Caco-2 (cell line): ENCODE data around the gene RGS19. TPM values are rescaled to one million over a fixed set of nuclear protein-coding genes. Genes with fewer than 3 reads are reported as not detected.

Experiments
- BruUV-seq: library from RNA; stranded (reverse); fragments of 400-500 nt; replicated peaks from 2 replicates; lab custom pipeline; 2021; lab: Mats Ljungman, UMichigan
- CTCF ChIA-PET: fragments of 300-600 bp; sonication (Branson Sonifier 250); formaldehyde crosslinking; loops from one replicate; lab custom pipeline; 2022; ENCODE audit warnings: antibody characterized with exemption; lab: Charles Lee
- POLR2A ChIA-PET: fragments of 300-600 bp; sonication (Branson Sonifier 250); formaldehyde crosslinking; loops from one replicate; lab custom pipeline; 2022; ENCODE audit warnings: antibody characterized with exemption; lab: Charles Lee
- DNase-seq, 2 experiments: peaks; one replicate each; pipeline versions ENCODE4 v3.0.0 to v3.0.0-alpha.2; 2020 to 2022
- H3K27me3 ChIP-seq: replicated peaks from 2 replicates; pipeline ENCODE4 v1.6.0; 2011; ENCODE audit warnings: low read length; ENCODE audit not compliant: control insufficient read depth, insufficient read depth
- H3K36me3 ChIP-seq: 2 replicates; pipeline ENCODE4 v1.5.1; 2011; ENCODE audit warnings: low read length; ENCODE audit not compliant: control insufficient read depth, insufficient read depth
- H3K4me1 ChIP-seq: fragments of 250-450 bp; sonication (Bioruptor Pico); 2 replicates; pipeline ENCODE4 v1.5.1; 2020; ENCODE audit warnings: mild to moderate bottlenecking
- H3K4me3 ChIP-seq: 2 replicates; pipeline ENCODE4 v1.5.1; 2011; ENCODE audit warnings: low read depth, mild to moderate bottlenecking, control low read depth, low read length
- H3K9me3 ChIP-seq: fragments of 250-450 bp; sonication (Bioruptor Pico); 2 replicates; pipeline ENCODE4 v1.5.1; 2020; ENCODE audit warnings: mild to moderate bottlenecking, moderate library complexity
- H3K27ac Mint-ChIP-seq: one replicate; pipeline ENCODE4 v1.8.0; 2022; ENCODE audit warnings: mixed read lengths; ENCODE audit not compliant: unreplicated experiment
- H3K27me3 Mint-ChIP-seq: one replicate; pipeline ENCODE4 v1.8.0; 2022; ENCODE audit warnings: mixed read lengths; ENCODE audit not compliant: insufficient read depth, unreplicated experiment
- H3K36me3 Mint-ChIP-seq: one replicate; pipeline ENCODE4 v1.8.0; 2022; ENCODE audit warnings: mild to moderate bottlenecking, mixed read lengths; ENCODE audit not compliant: insufficient read depth, unreplicated experiment
- H3K4me1 Mint-ChIP-seq: one replicate; pipeline ENCODE4 v1.8.0; 2022; ENCODE audit warnings: low read depth, mixed read lengths; ENCODE audit not compliant: unreplicated experiment
- H3K4me3 Mint-ChIP-seq: one replicate; pipeline ENCODE4 v1.8.0; 2022; ENCODE audit warnings: mild to moderate bottlenecking, moderate library complexity, mixed read lengths; ENCODE audit not compliant: unreplicated experiment
- H3K9me3 Mint-ChIP-seq: one replicate; pipeline ENCODE4 v1.8.0; 2022; ENCODE audit warnings: mixed read lengths; ENCODE audit not compliant: unreplicated experiment
- intact Hi-C: fragments of 100-400 bp; cut with micrococcal nuclease; formaldehyde crosslinking; loops from one replicate; pipeline ENCODE4 v1.10.0; 2022; ENCODE audit not compliant: unreplicated experiment
- total RNA-seq: library from RNA; stranded (reverse); gene quantifications from 2 replicates; pipeline ENCODE4 v1.2.3, GENCODE V29; 2022
- TF ChIP-seq, protein P1 (sequence below), 2 experiments: fragments of 200-600 bp in 1 of 2; IDR thresholded peaks; 1 replicate in 1 of 2; 2 replicates in 1 of 2; pipeline versions ENCODE4 v1.5.1 to v1.8.0; 2011 to 2022; ENCODE audit warnings: antibody characterized with exemption in 1 of 2, control low read depth in 1 of 2, inconsistent platforms in 1 of 2, low read depth in 1 of 2, low read length in 1 of 2, mild to moderate bottlenecking in 1 of 2, moderate library complexity in 1 of 2; ENCODE audit not compliant: insufficient read depth in 1 of 2, severe bottlenecking in 1 of 2, unreplicated experiment in 1 of 2

RGS19 gene
- total RNA-seq, 1 experiment from 2014 or later: 29.3 TPM

GRCh38 chr20:64035066-64035932 lies 44.0 kb downstream of the RGS19 start:
- no TSS peak for BruUV-seq
- Histone ChIP-seq H3K4me3 (no peak overlapping the region), H3K36me3 (peaks cover 6% of the 10 kb centered on the region; the same call in 1 of the 2 replicates), H3K4me1 (peaks cover 34% of the 10 kb centered on the region), H3K9me3 (no peaks in the 10 kb centered on the region), H3K27me3 (no peaks in the 10 kb centered on the region)
- CTCF ChIA-PET: interaction anchor here (1.3 to 6.2 kb wide), 2 partner anchors 11 to 25 kb away, joined by 4 to 101 read pairs; partner anchors contain the start of gene TCEA2
- peaks cover 88% of the 10 kb centered on the region for H3K36me3 Mint-ChIP-seq
- POLR2A ChIA-PET: no interaction called here
- H3K4me1 Mint-ChIP-seq: peaks cover 10% of the 10 kb centered on the region
- TF ChIP-seq, protein P1, sequence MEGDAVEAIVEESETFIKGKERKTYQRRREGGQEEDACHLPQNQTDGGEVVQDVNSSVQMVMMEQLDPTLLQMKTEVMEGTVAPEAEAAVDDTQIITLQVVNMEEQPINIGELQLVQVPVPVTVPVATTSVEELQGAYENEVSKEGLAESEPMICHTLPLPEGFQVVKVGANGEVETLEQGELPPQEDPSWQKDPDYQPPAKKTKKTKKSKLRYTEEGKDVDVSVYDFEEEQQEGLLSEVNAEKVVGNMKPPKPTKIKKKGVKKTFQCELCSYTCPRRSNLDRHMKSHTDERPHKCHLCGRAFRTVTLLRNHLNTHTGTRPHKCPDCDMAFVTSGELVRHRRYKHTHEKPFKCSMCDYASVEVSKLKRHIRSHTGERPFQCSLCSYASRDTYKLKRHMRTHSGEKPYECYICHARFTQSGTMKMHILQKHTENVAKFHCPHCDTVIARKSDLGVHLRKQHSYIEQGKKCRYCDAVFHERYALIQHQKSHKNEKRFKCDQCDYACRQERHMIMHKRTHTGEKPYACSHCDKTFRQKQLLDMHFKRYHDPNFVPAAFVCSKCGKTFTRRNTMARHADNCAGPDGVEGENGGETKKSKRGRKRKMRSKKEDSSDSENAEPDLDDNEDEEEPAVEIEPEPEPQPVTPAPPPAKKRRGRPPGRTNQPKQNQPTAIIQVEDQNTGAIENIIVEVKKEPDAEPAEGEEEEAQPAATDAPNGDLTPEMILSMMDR (IDR thresholded peaks at IDR 0.05; ENCODE audit: insufficient read depth in 1 of 2, low read depth in 1 of 2, low read length in 1 of 2, severe bottlenecking in 1 of 2, unreplicated experiment in 1 of 2): no peak
- H3K9me3 Mint-ChIP-seq: no peaks in the 10 kb centered on the region
- H3K27ac Mint-ChIP-seq: no peak overlapping the region
- H3K27me3 Mint-ChIP-seq: peaks cover 3% of the 10 kb centered on the region
- intact Hi-C loops: no loop called here
- no peak overlapping the region for H3K4me3 Mint-ChIP-seq
- no peak for DNase-seq

- no peak overlapping the region for H3K4me3 ChIP-seq
- Mint-ChIP-seq H3K36me3 (peaks cover 100% of the 10 kb centered on the region), H3K27me3 (no peaks in the 10 kb centered on the region)
Measured at GRCh38 chr20:64033981-64034493, 45.3 kb downstream of the RGS19 start.

More at GRCh38 chr20:64033981-64034493, 45.3 kb downstream of the RGS19 start:
- Mint-ChIP-seq H3K27ac (no peak overlapping the region), H3K4me1 (peaks cover 12% of the 10 kb centered on the region), H3K4me3 (no peak overlapping the region), H3K9me3 (no peaks in the 10 kb centered on the region)
- ChIA-PET POLR2A (no interaction called here), CTCF (interaction anchor here (1.3 kb wide), 1 partner anchor 10 kb away, joined by 5 read pairs; no protein-coding TSS in a partner anchor)
- Histone ChIP-seq H3K36me3 (peaks cover 13% of the 10 kb centered on the region), H3K27me3 (no peaks in the 10 kb centered on the region), H3K9me3 (no peaks in the 10 kb centered on the region), H3K4me1 (peaks cover 35% of the 10 kb centered on the region)
- no TSS peak for BruUV-seq
- TF ChIP-seq, protein P1 (IDR thresholded peaks at IDR 0.05; ENCODE audit: insufficient read depth in 1 of 2, low read depth in 1 of 2, low read length in 1 of 2, severe bottlenecking in 1 of 2, unreplicated experiment in 1 of 2): no peak
- intact Hi-C loops: no loop called here
- DNase-seq: no peak
